Thyroid gland (tissue), 4 donors: ENCODE results near the gene GJD4.

Experiments
- CTCF ChIP-seq, 6 experiments: fragments of 200-600 bp in 3 of 6; fragments of 450-650 bp in 3 of 6; sonication (generic) in 3 of 6; IDR thresholded peaks; one replicate each; pipeline ENCODE4 v1.5.1; 2016 to 2019; ENCODE audit warnings: antibody characterized with exemption in 6 of 6, mild to moderate bottlenecking in 2 of 6, inconsistent platforms in 1 of 6, moderate library complexity in 1 of 6
- POLR2A ChIP-seq, 2 donors: fragments of 450-650 bp; IDR thresholded peaks; one replicate each; pipeline ENCODE4 v1.6.1; 2017; ENCODE audit warnings: antibody characterized with exemption in 2 of 2, mild to moderate bottlenecking in 2 of 2, moderate library complexity in 1 of 2

- TF ChIP-seq CTCF (IDR thresholded peaks at IDR 0.05): no peak
- no peak for TF ChIP-seq POLR2A (IDR thresholded peaks at IDR 0.05)
Observed at GRCh38 chr10:35650894-35651293, 45.8 kb downstream of the GJD4 start.
